Left lung (tissue), 10 donors: ENCODE data around the gene EBF4. TPM values are rescaled to one million over a fixed set of nuclear protein-coding genes. Genes with fewer than 3 reads are reported as not detected.
"Not testable (repeated sequence)": the region's sequence is repeated elsewhere in the genome, so short reads cannot be mapped to it uniquely, and the experiment has no call there.

ENCODE experiments used
- ATAC-seq: fragments of 200-7000 bp; cut with Tn5 transposase; one replicate; pipeline ENCODE4 v1.9.1; 2020; ENCODE audit warnings: moderate library complexity
- DNase-seq, 4 donors: peaks; one replicate each; pipeline ENCODE4 v3.0.0-alpha.2; 2013 to 2020
- H3K27ac ChIP-seq, 2 donors: fragments of 200-600 bp; sonication (generic) in 1 of 2; one replicate each; pipeline versions ENCODE4 v1.5.0 to v1.8.0; 2020 to 2021
- H3K27me3 ChIP-seq, 2 donors: fragments of 200-600 bp; sonication (generic) in 1 of 2; one replicate each; pipeline versions ENCODE4 v1.5.0 to v1.8.0; 2020 to 2021
- H3K36me3 ChIP-seq, 2 donors: fragments of 200-600 bp; sonication (generic) in 1 of 2; one replicate each; pipeline versions ENCODE4 v1.5.0 to v1.8.0; 2020 to 2021
- H3K4me1 ChIP-seq, 2 donors: fragments of 200-600 bp; one replicate each; pipeline ENCODE4 v1.8.0; 2021
- H3K4me3 ChIP-seq, 2 donors: fragments of 200-600 bp; sonication (generic) in 1 of 2; one replicate each; pipeline versions ENCODE4 v1.5.0 to v1.8.0; 2020 to 2021; ENCODE audit warnings: mild to moderate bottlenecking in 1 of 2
- H3K9me3 ChIP-seq, 2 donors: fragments of 200-600 bp; sonication (generic) in 1 of 2; one replicate each; pipeline versions ENCODE4 v1.5.0 to v1.8.0; 2020 to 2021
- intact Hi-C, 2 donors: fragments of 100-400 bp; cut with DNase I; formaldehyde crosslinking; loops; one replicate each; pipeline versions ENCODE4 v1.11.2 to v1.14.2; 2022
- polyA plus RNA-seq, 6 donors: library from polyadenylated mRNA; unstranded; fragments of 120-200 nt; gene quantifications; one replicate each; pipeline ENCODE4 v1.2.1, GENCODE V29; 2013; ENCODE audit not compliant: insufficient read length in 6 of 6
- total RNA-seq, 2 donors: library from RNA; stranded (reverse); fragmentation: NEBNext Ultra II Directional; extraction: Animal tissue kit (Norgen Biotek cat#: 25700); gene quantifications; one replicate each; pipeline ENCODE4 v1.2.1, GENCODE V29; 2021
- TF ChIP-seq, protein P1 (sequence below), 2 donors: fragments of 200-600 bp; sonication (generic) in 1 of 2; IDR thresholded peaks; one replicate each; pipeline versions ENCODE4 v1.5.0 to v1.8.0; 2021; ENCODE audit warnings: antibody characterized with exemption in 2 of 2
- donor health status: DM: no; HTN: yes; CAD: no.
- donor health status: DM: no; HTN: no; CAD: no.

Gene EBF4
- total and polyA plus RNA-seq, 8 donors = 10.0 to 55.9 (median 40.0) TPM

DNA sequence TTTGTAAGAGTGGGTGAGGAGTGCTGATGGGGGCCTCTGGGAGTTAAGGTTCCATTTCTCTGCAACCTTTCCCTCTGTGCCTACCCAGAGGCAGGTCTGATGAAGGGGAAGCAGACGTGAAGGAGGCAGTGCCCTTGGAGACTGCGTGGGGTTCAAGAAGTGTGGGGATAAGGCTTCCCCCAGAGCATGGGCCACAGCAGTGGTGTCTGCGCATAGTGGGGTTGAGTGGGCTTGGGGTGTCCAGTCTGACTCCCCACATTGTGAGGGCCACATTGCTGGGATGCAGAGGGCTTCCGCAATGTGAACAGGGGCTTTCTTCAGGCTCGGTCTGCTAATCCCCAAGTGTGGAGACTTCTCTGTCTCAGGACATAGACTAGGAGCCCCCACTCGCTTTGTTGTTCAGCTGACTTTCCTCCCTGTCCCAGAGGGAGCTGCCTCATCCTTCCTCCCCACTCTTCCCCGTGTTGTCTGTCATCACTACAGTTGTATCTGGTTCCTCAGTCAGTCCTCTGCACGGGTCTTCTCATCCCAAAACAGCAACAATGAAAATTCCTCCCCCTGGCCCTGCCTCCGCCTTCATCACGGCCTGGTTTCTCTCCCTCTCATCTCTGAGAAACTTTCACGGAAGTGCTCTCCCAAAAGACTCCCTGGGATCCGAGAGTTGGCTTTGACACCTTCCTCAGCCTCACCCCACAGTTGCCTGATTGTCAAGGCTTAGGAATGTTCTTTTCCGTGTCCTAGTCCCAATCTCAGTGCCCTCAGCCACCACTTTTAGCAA, 2.8 kb downstream of the EBF4 start:
- Histone ChIP-seq H3K27ac (no peak overlapping the region), H3K9me3 (no peaks in the 10 kb centered on the region), H3K4me1 (peaks cover 4 to 16% of the 10 kb centered on the region in 2 donors), H3K4me3 (no peak overlapping the region), H3K36me3 (no peaks in the 10 kb centered on the region), H3K27me3 (peaks cover 19 to 72% of the 10 kb centered on the region in 2 donors)
- TF ChIP-seq, protein P1, sequence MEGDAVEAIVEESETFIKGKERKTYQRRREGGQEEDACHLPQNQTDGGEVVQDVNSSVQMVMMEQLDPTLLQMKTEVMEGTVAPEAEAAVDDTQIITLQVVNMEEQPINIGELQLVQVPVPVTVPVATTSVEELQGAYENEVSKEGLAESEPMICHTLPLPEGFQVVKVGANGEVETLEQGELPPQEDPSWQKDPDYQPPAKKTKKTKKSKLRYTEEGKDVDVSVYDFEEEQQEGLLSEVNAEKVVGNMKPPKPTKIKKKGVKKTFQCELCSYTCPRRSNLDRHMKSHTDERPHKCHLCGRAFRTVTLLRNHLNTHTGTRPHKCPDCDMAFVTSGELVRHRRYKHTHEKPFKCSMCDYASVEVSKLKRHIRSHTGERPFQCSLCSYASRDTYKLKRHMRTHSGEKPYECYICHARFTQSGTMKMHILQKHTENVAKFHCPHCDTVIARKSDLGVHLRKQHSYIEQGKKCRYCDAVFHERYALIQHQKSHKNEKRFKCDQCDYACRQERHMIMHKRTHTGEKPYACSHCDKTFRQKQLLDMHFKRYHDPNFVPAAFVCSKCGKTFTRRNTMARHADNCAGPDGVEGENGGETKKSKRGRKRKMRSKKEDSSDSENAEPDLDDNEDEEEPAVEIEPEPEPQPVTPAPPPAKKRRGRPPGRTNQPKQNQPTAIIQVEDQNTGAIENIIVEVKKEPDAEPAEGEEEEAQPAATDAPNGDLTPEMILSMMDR (IDR thresholded peaks at IDR 0.05) = no peak
- DNase-seq = no peak
- no peak for ATAC-seq
- intact Hi-C loops = no loop called here

DNA sequence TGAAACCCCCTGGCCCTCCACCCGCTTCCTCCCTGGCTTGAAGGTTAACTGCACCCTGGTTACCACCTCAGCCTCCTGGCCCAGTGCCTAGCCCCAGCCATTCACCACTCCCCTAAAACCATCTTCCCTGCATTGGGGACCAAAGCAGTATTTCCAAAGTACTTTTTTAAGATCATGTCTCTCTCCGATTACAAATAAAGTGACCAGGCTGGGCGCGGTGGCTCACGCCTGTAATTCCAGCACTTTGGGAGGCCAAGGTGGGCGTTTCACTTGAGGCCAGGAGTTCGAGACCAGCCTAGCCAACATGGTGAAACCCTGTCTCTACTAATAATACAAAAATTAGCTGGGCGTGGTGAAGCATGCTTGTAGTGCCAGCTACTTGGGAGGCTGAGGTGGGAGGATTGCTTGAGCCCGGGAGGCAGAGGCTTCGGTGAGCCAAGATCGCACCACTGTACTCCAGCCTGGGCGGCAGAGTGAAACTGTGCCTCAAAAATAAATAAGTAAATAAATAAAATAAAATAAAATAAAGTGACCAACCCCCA, 3.5 kb downstream of the EBF4 start:
- H3K4me3 ChIP-seq, ATAC-seq, H3K9me3 ChIP-seq, DNase-seq, H3K27ac ChIP-seq, intact Hi-C loops, H3K36me3 ChIP-seq: not testable (repeated sequence)
- H3K27me3 ChIP-seq = peaks cover 19 to 65% of the 10 kb centered on the region in 2 donors
- peaks cover 4 to 16% of the 10 kb centered on the region in 2 donors for H3K4me1 ChIP-seq

DNA sequence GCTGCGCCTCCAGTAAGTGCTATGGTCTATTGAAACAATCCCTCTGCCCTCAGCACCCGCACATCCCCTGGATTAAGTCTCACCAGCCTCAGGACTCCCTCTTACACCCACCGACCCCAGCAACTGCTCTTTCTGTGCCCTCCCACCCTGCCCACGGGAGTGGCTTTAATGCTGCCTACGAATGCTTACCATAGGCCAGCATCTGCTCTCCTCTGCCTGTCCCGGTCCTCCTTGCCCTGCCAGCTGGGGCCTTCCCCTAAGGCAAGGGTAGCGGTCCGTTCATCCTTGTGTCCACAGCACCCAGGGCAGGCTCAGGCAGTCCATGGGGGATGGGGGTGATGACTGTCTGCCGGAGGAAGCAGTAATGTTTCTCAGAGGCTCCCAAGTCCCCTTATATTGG, 4.1 kb downstream of the EBF4 start:
- Histone ChIP-seq H3K27ac (no peak overlapping the region), H3K4me1 (peaks cover 4 to 15% of the 10 kb centered on the region in 2 donors), H3K27me3 (peaks cover 19 to 60% of the 10 kb centered on the region in 2 donors), H3K9me3 (no peaks in the 10 kb centered on the region), H3K36me3 (no peaks in the 10 kb centered on the region), H3K4me3 (no peak overlapping the region)
- intact Hi-C loops = no loop called here
- no peak for ATAC-seq
- no peak for DNase-seq
- TF ChIP-seq, protein P1 (IDR thresholded peaks at IDR 0.05) = no peak

DNA sequence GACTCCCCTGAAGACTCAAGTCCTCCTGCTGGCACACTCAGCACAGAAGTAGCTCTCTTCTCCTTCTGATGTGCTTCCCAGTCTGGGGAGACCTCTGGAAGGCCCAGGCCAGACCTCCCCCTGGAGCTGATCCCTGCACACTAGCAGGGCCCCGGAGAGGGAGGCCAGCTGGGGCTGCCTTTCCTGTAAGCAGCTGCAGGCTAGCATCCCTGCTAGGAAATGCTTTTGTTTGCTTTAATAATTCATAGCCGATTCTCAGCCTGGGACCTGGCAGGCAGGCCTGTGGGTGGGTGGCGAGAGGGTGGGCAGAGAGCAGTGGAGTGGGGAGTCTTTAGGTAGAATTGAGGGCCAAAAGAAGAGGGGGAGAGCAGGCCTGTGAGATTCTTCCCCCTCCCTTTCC, 5.2 kb downstream of the EBF4 start:
- no peak overlapping the region for H3K4me3 ChIP-seq
- H3K4me1 ChIP-seq = peaks cover 4 to 7% of the 10 kb centered on the region in 2 donors
- ATAC-seq = no peak
- H3K27ac ChIP-seq = no peak overlapping the region
- no peak for DNase-seq
- H3K36me3 ChIP-seq = no peaks in the 10 kb centered on the region
- intact Hi-C loops = no loop called here
- H3K27me3 ChIP-seq = peaks cover 19 to 52% of the 10 kb centered on the region in 2 donors
- TF ChIP-seq, protein P1 (IDR thresholded peaks at IDR 0.05) = no peak
- H3K9me3 ChIP-seq = no peaks in the 10 kb centered on the region

DNA sequence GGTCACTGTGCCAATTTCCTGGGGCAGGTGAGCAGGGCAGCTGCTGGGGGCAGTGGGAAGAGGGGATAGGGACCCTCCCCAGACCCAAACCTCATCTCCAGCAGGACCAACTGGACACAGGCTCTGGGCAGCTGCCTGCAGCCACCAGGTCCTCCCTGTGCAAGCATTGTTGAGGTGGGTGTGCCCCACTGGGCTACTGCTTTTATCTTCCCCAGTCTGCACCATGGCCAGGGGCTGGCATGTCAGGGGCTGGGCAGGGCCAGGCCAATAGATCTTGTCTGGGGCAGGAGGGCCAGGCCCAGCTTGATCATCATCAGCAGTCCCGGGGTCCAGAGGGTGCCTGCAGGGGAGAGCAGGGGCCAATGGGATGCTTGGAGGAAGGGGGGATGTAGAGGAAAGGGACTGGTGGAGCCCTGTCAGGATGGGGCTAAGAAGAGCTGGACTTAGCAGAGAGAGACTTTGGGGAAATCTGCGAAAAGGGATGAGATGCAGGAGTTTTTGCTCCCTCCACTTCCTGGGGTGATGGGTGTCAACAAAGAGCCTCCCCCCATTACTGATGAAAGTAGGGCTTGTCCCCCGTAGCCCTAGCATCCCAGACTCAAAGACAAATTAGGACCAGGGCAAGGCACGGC, 5.7 kb downstream of the EBF4 start:
- ATAC-seq = no peak
- intact Hi-C loops = no loop called here
- Histone ChIP-seq H3K4me3 (no peak overlapping the region), H3K27me3 (peaks cover 18 to 50% of the 10 kb centered on the region in 2 donors), H3K4me1 (peaks cover 4 to 6% of the 10 kb centered on the region in 2 donors), H3K36me3 (no peaks in the 10 kb centered on the region), H3K27ac (no peak overlapping the region), H3K9me3 (no peaks in the 10 kb centered on the region)
- DNase-seq = no peak
- TF ChIP-seq, protein P1 (IDR thresholded peaks at IDR 0.05) = no peak
